Measurements from ENCODE around the gene RIT1. TPM values are rescaled to one million over a fixed set of nuclear protein-coding genes. Genes with fewer than 3 reads are reported as not detected.

The RIT1 gene, protein sequence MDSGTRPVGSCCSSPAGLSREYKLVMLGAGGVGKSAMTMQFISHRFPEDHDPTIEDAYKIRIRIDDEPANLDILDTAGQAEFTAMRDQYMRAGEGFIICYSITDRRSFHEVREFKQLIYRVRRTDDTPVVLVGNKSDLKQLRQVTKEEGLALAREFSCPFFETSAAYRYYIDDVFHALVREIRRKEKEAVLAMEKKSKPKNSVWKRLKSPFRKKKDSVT
- 10 to 100 TPM; 53.2 to 60.9 (median 54.4) TPM for polyA plus RNA-seq (ENCODE audit: insufficient read length in 3 of 3)
- long read RNA-seq, donor 1, transcript RIT1-202 (6 exons, 3,445 nt): major isoform, 15 of 21 reads
- long read RNA-seq, donor 1, transcript RIT1-206 (5 exons, 574 nt): minor isoform, 5 of 21 reads
- long read RNA-seq, donor 1, partial matches to known transcripts: 0 of 21 reads
- long read RNA-seq, donor 1, other reads (novel, unspliced or antisense): 0 of 21 reads
- long read RNA-seq, donor 2, transcript RIT1-202 (6 exons, 3,445 nt): major isoform, 20 of 26 reads
- long read RNA-seq, donor 2, partial matches to known transcripts: 0 of 26 reads
- long read RNA-seq, donor 2, other reads (novel, unspliced or antisense): 0 of 26 reads
- long read RNA-seq, donor 3, transcript RIT1-206 (5 exons, 574 nt): minor isoform, 6 of 23 reads
- long read RNA-seq, donor 3, transcript RIT1-202 (6 exons, 3,445 nt): major isoform, 16 of 23 reads
- long read RNA-seq, donor 3, partial matches to known transcripts: 0 of 23 reads
- long read RNA-seq, donor 3, other reads (novel, unspliced or antisense): 0 of 23 reads
- long read RNA-seq, donor 4, transcript RIT1-202 (6 exons, 3,445 nt): major isoform, 15 of 23 reads
- long read RNA-seq, donor 4, transcript RIT1-206 (5 exons, 574 nt): minor isoform, 7 of 23 reads
- long read RNA-seq, donor 4, partial matches to known transcripts: 0 of 23 reads
- long read RNA-seq, donor 4, other reads (novel, unspliced or antisense): 0 of 23 reads
- long read RNA-seq, donor 5, transcript RIT1-202 (6 exons, 3,445 nt): major isoform, 12 of 14 reads
- long read RNA-seq, donor 5, partial matches to known transcripts: 0 of 14 reads
- long read RNA-seq, donor 5, other reads (novel, unspliced or antisense): 0 of 14 reads
- long read RNA-seq, donor 6, transcript RIT1-206 (5 exons, 574 nt): minor isoform, 5 of 22 reads
- long read RNA-seq, donor 6, transcript RIT1-202 (6 exons, 3,445 nt): major isoform, 15 of 22 reads
- long read RNA-seq, donor 6, partial matches to known transcripts: 0 of 22 reads
- long read RNA-seq, donor 6, other reads (novel, unspliced or antisense): 0 of 22 reads
- long read RNA-seq, donor 7, transcript RIT1-202 (6 exons, 3,445 nt): major isoform, 19 of 38 reads
- long read RNA-seq, donor 7, transcript RIT1-206 (5 exons, 574 nt): minor isoform, 6 of 38 reads
- long read RNA-seq, donor 7, partial matches to known transcripts: 12 of 38 reads
- long read RNA-seq, donor 7, other reads (novel, unspliced or antisense): 0 of 38 reads
- long read RNA-seq, donor 8, transcript RIT1-202 (6 exons, 3,445 nt): major isoform, 8 of 9 reads
- long read RNA-seq, donor 8, partial matches to known transcripts: 0 of 9 reads
- long read RNA-seq, donor 8, other reads (novel, unspliced or antisense): 0 of 9 reads
- long read RNA-seq, donor 9, transcript RIT1-202 (6 exons, 3,445 nt): major isoform, 22 of 28 reads
- long read RNA-seq, donor 9, transcript RIT1-206 (5 exons, 574 nt): minor isoform, 6 of 28 reads
- long read RNA-seq, donor 9, partial matches to known transcripts: 0 of 28 reads
- long read RNA-seq, donor 9, other reads (novel, unspliced or antisense): 0 of 28 reads
- long read RNA-seq, donor 10, transcript RIT1-206 (5 exons, 574 nt): minor isoform, 7 of 19 reads
- long read RNA-seq, donor 10, transcript RIT1-202 (6 exons, 3,445 nt): major isoform, 8 of 19 reads
- long read RNA-seq, donor 10, partial matches to known transcripts: 0 of 19 reads
- long read RNA-seq, donor 10, other reads (novel, unspliced or antisense): 0 of 19 reads
- long read RNA-seq, donor 11, transcript RIT1-202 (6 exons, 3,445 nt): major isoform, 13 of 16 reads
- long read RNA-seq, donor 11, partial matches to known transcripts: 0 of 16 reads
- long read RNA-seq, donor 11, other reads (novel, unspliced or antisense): 0 of 16 reads
- long read RNA-seq, donor 12, transcript RIT1-206 (5 exons, 574 nt): minor isoform, 10 of 32 reads
- long read RNA-seq, donor 12, transcript RIT1-202 (6 exons, 3,445 nt): major isoform, 22 of 32 reads
- long read RNA-seq, donor 12, partial matches to known transcripts: 0 of 32 reads
- long read RNA-seq, donor 12, other reads (novel, unspliced or antisense): 0 of 32 reads
- long read RNA-seq, donor 13, transcript RIT1-202 (6 exons, 3,445 nt): major isoform, 12 of 13 reads
- long read RNA-seq, donor 13, partial matches to known transcripts: 0 of 13 reads
- long read RNA-seq, donor 13, other reads (novel, unspliced or antisense): 0 of 13 reads
- long read RNA-seq, donor 14: 0 reads
- long read RNA-seq, donor 15, transcript RIT1-202 (6 exons, 3,445 nt): major isoform, 19 of 22 reads
- long read RNA-seq, donor 15, partial matches to known transcripts: 0 of 22 reads
- long read RNA-seq, donor 15, other reads (novel, unspliced or antisense): 0 of 22 reads
- long read RNA-seq, donor 16, transcript RIT1-202 (6 exons, 3,445 nt): major isoform, 17 of 19 reads
- long read RNA-seq, donor 16, partial matches to known transcripts: 0 of 19 reads
- long read RNA-seq, donor 16, other reads (novel, unspliced or antisense): 0 of 19 reads

DNA sequence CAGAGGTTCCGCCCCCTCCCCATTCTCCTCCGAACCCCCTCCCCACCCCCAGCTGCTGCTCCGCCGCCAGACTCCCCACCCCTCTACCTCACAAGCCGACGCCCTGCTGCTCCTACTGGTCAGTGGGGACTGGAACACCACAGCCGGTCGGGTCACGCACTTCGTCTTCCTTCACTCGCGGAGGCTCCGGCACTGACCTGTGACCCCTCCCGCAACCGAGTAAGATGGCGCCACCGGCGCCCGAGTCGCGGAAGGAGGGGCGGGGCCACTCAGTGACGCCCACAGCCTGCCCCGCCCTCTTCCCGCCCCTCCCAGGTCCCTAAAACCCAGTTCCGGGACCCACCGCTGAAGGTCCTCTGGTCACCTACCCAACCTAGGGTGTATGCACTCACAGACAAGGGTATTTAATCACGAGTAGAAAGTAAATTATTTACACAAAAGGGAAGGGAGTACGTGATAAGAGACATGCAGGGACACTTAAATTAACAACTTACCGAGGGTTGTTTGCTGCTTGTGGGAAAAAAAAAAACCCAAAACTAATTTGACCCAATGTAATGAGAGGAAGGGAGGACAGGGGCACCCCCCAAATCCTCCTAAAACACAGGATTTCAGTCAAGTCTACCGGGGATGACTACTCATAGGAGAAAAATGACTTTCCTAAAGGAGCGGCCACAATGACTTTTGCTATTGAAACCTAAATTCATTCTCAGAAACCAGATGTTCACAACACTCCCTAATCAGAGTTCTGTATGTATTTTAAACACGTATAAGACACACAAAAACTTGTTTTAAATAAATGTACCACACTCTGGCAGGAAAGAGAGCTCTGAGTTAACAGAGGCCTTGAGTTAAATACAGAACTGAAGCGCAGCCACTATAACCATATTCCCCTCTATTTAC lies at the start of gene RIT1:
Gene RIT1 (minus strand): TSS at position 194 of the 900 bp plus-strand sequence. CDS start 588 bp downstream, outside the sequence.
- DNase-seq: peak; percentile 86

DNA sequence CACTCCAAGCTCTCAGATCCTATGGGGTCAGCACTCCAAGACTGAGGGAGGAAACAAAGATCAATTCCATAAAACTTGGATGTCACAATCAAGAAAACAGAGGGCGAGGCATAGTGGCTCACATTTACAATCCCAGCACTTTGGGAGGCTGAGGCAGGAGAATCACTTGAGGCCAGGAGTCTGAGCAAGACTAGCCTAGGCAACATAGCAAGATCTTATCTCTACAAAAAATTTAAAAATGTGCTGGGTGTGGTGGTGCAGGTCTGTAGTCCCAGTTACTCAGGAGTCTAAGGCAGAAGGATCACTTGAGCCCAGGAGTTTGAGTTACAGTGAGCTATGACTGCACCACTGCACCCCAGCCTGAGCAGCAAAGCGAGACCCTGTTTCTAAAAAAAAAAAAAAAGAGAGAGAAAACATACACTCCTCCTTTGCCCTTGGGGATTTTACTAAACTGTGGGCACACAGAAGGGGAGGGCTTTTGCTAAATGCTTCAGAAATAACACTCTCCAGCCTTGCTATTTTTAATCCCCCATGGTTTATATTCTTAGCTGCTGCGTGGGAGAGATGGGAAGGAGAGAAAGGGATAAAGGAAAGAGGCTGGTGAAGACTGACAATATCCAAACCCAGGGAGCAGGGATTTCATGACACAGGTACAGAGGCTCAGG lies 49.1 kb upstream of the RIT1 start:
- no peak for DNase-seq

- DNase-seq: no peak
Observed at GRCh38 chr1:155957411-155957915, 46.3 kb upstream of the RIT1 start.

- no peak for DNase-seq
Observed at GRCh38 chr1:155954645-155955044, 43.5 kb upstream of the RIT1 start.

- DNase-seq: no peak
Observed at GRCh38 chr1:155952505-155952890, 41.3 kb upstream of the RIT1 start.

DNA sequence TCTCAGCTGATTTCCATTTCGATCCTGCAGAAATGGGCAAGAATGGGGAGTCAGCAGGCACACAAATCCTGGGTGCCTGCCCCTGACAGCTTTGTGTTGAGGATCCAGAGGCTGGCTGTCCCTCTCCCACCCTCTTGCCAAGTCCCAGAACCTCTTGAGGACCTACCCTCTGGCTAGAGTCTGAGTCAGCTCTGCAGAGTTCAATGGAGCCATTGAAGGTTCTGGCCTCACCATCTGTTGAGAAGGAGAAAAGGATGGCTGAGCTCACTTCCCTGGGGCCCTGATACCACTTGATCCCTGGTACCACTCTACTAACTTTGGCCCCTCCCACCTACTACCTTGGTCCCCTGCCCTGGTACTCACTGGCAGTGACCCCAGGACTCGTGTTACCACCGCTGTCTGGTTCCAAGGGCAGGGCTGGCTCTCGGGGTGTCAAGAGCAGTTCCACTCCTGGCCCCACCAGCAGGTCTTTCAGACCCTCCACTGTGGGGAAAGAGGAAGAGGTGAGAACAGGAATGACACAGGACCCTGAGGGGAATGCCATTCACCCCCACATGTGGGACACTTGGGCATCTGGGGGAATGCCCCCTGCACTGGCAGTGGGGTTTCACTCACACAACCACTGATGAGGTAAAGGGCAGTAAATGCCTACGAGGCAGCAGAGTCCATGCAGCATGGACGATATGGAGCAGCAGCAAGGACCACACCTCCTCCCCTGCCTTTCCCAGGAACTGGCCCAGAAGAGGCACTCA lies 40.8 kb upstream of the RIT1 start:
- no peak for DNase-seq

- DNase-seq: no peak
Observed at GRCh38 chr1:155950829-155951228, 39.7 kb upstream of the RIT1 start.

DNA sequence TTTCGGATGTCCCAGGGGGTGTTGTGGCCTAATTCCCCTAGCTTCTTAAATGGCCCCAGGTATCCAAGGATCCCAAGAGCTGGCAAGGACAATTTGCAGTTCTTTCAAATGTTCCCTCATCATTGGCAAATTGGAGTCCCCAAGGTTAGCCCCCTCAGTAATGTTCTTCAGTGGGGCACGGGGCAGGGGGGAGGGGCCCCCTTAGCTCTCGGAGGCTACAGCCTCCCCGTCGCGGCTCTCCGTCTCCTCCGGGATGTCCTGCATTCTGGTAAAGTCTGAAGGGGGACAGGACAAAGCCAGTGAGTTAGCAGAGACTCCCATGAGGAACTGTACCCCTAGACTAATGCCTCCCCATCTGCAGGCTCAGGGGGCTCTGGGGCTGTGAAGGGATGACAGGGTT lies 36.6 kb upstream of the RIT1 start:
- no peak for DNase-seq

GRCh38 chr1:155947292-155947691 lies 36.1 kb upstream of the RIT1 start:
- DNase-seq: no peak

DNA sequence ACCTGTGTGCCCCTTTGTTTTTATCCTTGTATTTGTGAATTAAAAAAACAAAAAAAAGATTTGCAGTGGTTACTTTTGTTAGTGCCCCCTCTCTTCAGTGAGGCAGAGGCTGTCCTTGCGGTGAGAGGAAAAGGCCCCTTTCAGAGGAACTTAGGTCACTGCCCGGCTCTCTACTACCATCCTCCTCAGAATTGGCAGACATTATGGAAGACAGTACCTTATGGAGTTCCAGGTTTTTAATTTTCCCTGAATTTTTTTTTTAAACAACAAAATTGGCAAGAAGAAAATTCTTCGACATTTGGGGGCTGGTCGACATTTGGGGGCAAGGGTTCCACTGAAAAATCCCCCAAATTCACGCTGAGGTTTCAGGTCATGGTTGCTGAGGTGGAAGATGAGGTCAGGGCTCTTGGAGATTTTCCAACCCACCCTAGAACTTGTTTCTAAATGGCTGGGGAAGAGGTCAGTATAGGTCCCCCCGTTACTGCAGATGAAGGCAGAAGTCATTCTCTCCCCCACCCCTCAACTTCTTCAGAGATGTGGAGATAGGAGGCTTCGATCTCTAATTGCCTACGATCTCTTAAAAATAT lies 35.6 kb upstream of the RIT1 start:
- no peak for DNase-seq

DNA sequence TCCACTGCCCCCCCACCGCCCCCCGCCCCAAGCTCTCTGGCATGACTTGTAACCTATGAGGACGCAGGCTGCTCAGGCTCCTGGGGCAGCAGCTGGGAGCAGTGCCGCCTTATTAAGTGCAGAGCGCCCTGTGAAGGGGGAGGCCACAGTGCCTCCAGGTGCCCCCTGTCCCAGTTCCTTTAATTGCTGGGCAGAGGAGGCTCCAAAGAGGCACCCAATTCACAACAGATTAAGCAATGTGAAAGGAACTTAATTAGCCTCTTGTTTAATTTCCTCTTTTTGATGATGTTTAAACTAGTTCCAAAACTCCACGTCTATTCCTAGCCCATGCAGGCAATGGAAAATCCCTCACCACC lies 33.3 kb upstream of the RIT1 start:
- DNase-seq: no peak

- DNase-seq: no peak
Observed at GRCh38 chr1:155942578-155943141, 31.5 kb upstream of the RIT1 start.

DNA sequence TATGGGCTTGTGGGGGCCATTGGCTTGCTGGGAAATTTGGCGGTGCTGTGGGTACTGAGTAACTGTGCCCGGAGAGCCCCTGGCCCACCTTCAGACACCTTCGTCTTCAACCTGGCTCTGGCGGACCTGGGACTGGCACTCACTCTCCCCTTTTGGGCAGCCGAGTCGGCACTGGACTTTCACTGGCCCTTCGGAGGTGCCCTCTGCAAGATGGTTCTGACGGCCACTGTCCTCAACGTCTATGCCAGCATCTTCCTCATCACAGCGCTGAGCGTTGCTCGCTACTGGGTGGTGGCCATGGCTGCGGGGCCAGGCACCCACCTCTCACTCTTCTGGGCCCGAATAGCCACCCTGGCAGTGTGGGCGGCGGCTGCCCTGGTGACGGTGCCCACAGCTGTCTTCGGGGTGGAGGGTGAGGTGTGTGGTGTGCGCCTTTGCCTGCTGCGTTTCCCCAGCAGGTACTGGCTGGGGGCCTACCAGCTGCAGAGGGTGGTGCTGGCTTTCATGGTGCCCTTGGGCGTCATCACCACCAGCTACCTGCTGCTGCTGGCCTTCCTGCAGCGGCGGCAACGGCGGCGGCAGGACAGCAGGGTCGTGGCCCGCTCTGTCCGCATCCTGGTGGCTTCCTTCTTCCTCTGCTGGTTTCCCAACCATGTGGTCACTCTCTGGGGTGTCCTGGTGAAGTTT lies 30.8 kb upstream of the RIT1 start:
- no peak for DNase-seq

DNA sequence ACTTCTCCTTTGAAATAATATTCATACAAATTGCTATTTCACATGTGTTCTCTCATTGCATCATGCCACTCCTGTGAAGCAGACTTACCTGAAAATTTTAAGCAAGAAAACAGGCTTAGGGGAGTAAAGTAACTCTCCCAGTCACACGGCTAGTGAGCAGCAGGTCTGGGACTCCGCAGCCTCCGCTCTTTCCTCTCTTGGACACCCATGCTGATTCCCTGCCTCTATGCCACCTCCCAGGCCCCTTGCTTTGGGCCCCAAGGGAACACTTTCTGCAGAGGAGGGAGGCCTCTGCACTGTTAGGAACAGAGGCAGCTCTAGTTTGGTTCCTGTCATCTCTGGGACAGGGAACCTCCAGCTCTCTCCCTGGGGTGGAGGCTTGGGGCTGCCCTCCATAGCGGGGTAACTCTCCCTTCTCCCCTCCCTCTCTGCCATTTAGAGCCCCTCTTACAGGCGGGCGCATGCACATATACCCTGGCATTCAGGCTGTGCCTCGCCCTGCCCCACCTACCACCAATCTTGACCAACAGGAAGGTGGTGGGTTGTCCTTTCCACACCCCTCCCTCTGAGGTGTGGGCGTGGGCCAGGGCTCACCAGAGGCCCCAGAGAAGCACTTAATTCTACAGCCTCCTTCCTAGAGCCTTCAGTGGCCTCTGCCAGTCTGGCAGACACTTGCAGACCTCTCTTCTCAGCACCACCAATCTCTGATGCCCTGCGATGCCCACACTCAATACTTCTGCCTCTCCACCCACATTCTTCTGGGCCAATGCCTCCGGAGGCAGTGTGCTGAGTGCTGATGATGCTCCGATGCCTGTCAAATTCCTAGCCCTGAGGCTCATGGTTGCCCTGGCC lies 30.1 kb upstream of the RIT1 start, which contains the start of gene RXFP4:
Gene RXFP4 (plus strand): TSS at position 646 of the 852 bp plus-strand sequence. CDS start 72 bp downstream, at position 718.
- DNase-seq: no peak
